HepG2 (cell line): Measurements from ENCODE around the gene PLVAP. TPM values are rescaled to one million over a fixed set of nuclear protein-coding genes. Genes with fewer than 3 reads are reported as not detected.

Experiments used
- ADNP ChIP-seq: sonication (generic); formaldehyde crosslinking; IDR thresholded peaks from 2 replicates; pipeline ENCODE4 v1.4.0; 2020; ENCODE audit warnings: missing genetic modification reagents
- EP300 ChIP-seq, 3 experiments: sonication (generic) in 1 of 3; formaldehyde crosslinking in 1 of 3; IDR thresholded peaks; 2 replicates each; pipeline versions ENCODE4 v1.5.1 to v1.6.1; 2011 to 2020; ENCODE audit warnings: low read depth in 2 of 3, low read length in 2 of 3, borderline replicate concordance in 1 of 3, improper control_type of control experiment in 1 of 3, mild to moderate bottlenecking in 1 of 3, missing genetic modification reagents in 1 of 3, moderate library complexity in 1 of 3
- FOXK1 ChIP-seq: sonication (generic); formaldehyde crosslinking; IDR thresholded peaks from 2 replicates; pipeline ENCODE4 v1.4.0; 2020; ENCODE audit warnings: low read depth, missing genetic modification reagents, borderline replicate concordance
- GATAD1 ChIP-seq: IDR thresholded peaks from 2 replicates; pipeline ENCODE4 v1.6.1; 2016; ENCODE audit warnings: missing genetic modification reagents, missing compliant biosample characterization
- NCOA1 ChIP-seq: sonication (generic); formaldehyde crosslinking; IDR thresholded peaks from 2 replicates; pipeline ENCODE4 v1.9.0; 2021; ENCODE audit warnings: missing genetic modification reagents
- PBX3 ChIP-seq: sonication (generic); formaldehyde crosslinking; IDR thresholded peaks from 2 replicates; pipeline ENCODE4 v1.8.1; 2023; ENCODE audit warnings: missing genetic modification reagents, inconsistent platforms, borderline replicate concordance
- SRSF4 ChIP-seq: fragments of 200-400 bp; formaldehyde crosslinking; IDR thresholded peaks from one replicate; pipeline ENCODE4 v1.6.1; 2018; ENCODE audit warnings: mild to moderate bottlenecking, low read depth, low read length, moderate library complexity; ENCODE audit not compliant: poor library complexity, severe bottlenecking
- TCF7 ChIP-seq: sonication (generic); IDR thresholded peaks from 2 replicates; pipeline ENCODE4 v1.6.1; 2016; ENCODE audit warnings: antibody characterized with exemption, low read depth
- ZFP41 ChIP-seq: sonication (generic); formaldehyde crosslinking; IDR thresholded peaks from 2 replicates; pipeline ENCODE4 v1.4.0; 2020; ENCODE audit warnings: mild to moderate bottlenecking, missing genetic modification reagents, borderline replicate concordance
- ZNF235 ChIP-seq: sonication (generic); formaldehyde crosslinking; IDR thresholded peaks from 2 replicates; pipeline ENCODE4 v1.8.1; 2023; ENCODE audit warnings: mild to moderate bottlenecking, missing genetic modification reagents, borderline replicate concordance
- ZNF607 ChIP-seq: sonication (generic); formaldehyde crosslinking; IDR thresholded peaks from 2 replicates; pipeline ENCODE4 v1.5.1; 2020; ENCODE audit warnings: missing genetic modification reagents, mild to moderate bottlenecking, borderline replicate concordance
- polyA plus RNA-seq, 8 experiments: library from polyadenylated mRNA; depleted of rRNA in 3 of 8; stranded (reverse) in 7 of 8; unstranded in 1 of 8; fragments of >200 nt; fragmentation: Illumina TruSeq in 4 of 8; extraction: Trizol in 4 of 8; gene quantifications; 2 replicates each; pipeline versions ENCODE4 v1.2.1 to v1.2.3, GENCODE V29; 2011 to 2016; ENCODE audit warnings: low read depth in 4 of 8, missing spikeins in 1 of 8, mixed read lengths in 1 of 8; ENCODE audit not compliant: insufficient read depth in 1 of 8
- total RNA-seq, 5 experiments: library from RNA; depleted of rRNA; stranded (reverse); fragments of >200 nt; fragmentation: Illumina TruSeq; extraction: Trizol; gene quantifications; 2 replicates each; pipeline ENCODE4 v1.2.3, GENCODE V29; 2016; ENCODE audit warnings: low read depth in 1 of 5
- TF ChIP-seq, protein P1 (sequence below), 2 experiments: fragments of 450-650 bp in 1 of 2; sonication (generic) in 1 of 2; formaldehyde crosslinking; IDR thresholded peaks; 2 replicates each; pipeline versions ENCODE4 v1.5.0 to v1.8.0; 2020 to 2022; ENCODE audit warnings: mild to moderate bottlenecking in 1 of 2, missing genetic modification reagents in 1 of 2
- TF ChIP-seq, protein P2 (sequence below): sonication (generic); formaldehyde crosslinking; IDR thresholded peaks from 2 replicates; pipeline ENCODE4 v1.4.0; 2020; ENCODE audit warnings: missing genetic modification reagents
- TF ChIP-seq, protein P3 (sequence below), 2 experiments: sonication (generic) in 1 of 2; formaldehyde crosslinking in 1 of 2; IDR thresholded peaks; 2 replicates each; pipeline versions ENCODE4 v1.6.1 to v1.9.0; 2014 to 2022; ENCODE audit warnings: antibody characterized with exemption in 1 of 2, borderline replicate concordance in 1 of 2, inconsistent platforms in 1 of 2, low read depth in 1 of 2, missing genetic modification reagents in 1 of 2

The PLVAP gene
- total and polyA plus RNA-seq, 2 of the 13 experiments (the other 11 are each of a cell fraction or from before 2014, with no cell fraction given) = 0.26 TPM; not detected in 1

DNA sequence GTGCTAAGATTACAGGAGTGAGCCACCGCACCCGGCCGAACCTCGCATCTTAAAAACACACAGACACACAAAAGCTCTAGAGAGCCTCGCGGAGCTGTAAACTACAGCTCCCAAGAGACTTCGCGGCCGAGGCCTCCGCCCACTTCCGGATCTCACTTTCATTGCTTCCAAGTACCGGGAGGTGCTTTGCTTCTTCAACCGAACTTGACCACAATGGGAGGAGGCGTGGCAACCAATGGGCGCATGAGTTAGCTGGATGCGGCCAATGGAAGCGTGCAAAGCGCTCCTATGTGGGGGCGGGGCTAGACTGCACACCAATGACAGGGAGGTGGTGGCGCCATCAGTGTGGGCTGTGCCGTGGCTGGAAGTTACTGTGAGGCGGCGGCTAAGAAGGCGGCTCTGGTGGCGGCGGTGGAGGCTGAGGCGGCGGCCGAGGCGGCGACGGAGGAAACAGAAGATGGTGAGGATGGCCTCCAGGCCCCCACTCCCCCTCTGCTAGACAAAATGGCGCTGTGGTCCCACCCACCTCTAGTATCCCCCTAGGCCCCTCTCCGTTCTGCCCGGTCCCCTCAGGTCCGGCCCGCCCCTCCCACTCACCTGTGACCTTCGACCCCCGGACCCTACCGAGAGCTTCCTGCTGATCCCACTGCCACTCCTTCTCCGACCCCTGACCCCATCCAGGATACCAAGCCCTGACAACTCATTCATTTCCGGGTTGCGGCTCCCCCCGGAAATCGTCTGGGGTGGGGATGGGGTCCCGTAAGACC, 67.8 kb downstream of the PLVAP start, which contains the start of gene DDA1 (continued):
- TF ChIP-seq ZNF235 (CRISPR knock-in tag) (no peak), ADNP (CRISPR knock-in tag) (no peak), GATAD1 (CRISPR knock-in tag) (peak; percentile 88), TCF7 (no peak), SRSF4 (no peak), ZNF607 (CRISPR knock-in tag) (peak; percentile 36; the same call in 1 of the 2 replicates), EP300 (IDR thresholded peaks at IDR 0.05; ENCODE audit: low read depth in 2 of 2, low read length in 2 of 2) (no peak), EP300 (CRISPR knock-in tag; IDR thresholded peaks at IDR 0.05; ENCODE audit: borderline replicate concordance) (no peak; the same call in 1 of the 2 replicates), NCOA1 (CRISPR knock-in tag) (0 out of 2 replicates have a peak, but pooled peaks have one; percentile 77), ZFP41 (no peak; the same call in 1 of the 2 replicates), PBX3 (no peak), FOXK1 (CRISPR knock-in tag) (peak; percentile 55; the same call in 1 of the 2 replicates)
- TF ChIP-seq, protein P1, sequence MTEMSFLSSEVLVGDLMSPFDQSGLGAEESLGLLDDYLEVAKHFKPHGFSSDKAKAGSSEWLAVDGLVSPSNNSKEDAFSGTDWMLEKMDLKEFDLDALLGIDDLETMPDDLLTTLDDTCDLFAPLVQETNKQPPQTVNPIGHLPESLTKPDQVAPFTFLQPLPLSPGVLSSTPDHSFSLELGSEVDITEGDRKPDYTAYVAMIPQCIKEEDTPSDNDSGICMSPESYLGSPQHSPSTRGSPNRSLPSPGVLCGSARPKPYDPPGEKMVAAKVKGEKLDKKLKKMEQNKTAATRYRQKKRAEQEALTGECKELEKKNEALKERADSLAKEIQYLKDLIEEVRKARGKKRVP (CRISPR knock-in tag; IDR thresholded peaks at IDR 0.05) = no peak
- TF ChIP-seq, protein P2, sequence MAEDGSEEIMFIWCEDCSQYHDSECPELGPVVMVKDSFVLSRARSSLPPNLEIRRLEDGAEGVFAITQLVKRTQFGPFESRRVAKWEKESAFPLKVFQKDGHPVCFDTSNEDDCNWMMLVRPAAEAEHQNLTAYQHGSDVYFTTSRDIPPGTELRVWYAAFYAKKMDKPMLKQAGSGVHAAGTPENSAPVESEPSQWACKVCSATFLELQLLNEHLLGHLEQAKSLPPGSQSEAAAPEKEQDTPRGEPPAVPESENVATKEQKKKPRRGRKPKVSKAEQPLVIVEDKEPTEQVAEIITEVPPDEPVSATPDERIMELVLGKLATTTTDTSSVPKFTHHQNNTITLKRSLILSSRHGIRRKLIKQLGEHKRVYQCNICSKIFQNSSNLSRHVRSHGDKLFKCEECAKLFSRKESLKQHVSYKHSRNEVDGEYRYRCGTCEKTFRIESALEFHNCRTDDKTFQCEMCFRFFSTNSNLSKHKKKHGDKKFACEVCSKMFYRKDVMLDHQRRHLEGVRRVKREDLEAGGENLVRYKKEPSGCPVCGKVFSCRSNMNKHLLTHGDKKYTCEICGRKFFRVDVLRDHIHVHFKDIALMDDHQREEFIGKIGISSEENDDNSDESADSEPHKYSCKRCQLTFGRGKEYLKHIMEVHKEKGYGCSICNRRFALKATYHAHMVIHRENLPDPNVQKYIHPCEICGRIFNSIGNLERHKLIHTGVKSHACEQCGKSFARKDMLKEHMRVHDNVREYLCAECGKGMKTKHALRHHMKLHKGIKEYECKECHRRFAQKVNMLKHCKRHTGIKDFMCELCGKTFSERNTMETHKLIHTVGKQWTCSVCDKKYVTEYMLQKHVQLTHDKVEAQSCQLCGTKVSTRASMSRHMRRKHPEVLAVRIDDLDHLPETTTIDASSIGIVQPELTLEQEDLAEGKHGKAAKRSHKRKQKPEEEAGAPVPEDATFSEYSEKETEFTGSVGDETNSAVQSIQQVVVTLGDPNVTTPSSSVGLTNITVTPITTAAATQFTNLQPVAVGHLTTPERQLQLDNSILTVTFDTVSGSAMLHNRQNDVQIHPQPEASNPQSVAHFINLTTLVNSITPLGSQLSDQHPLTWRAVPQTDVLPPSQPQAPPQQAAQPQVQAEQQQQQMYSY = no peak
- TF ChIP-seq, protein P3, sequence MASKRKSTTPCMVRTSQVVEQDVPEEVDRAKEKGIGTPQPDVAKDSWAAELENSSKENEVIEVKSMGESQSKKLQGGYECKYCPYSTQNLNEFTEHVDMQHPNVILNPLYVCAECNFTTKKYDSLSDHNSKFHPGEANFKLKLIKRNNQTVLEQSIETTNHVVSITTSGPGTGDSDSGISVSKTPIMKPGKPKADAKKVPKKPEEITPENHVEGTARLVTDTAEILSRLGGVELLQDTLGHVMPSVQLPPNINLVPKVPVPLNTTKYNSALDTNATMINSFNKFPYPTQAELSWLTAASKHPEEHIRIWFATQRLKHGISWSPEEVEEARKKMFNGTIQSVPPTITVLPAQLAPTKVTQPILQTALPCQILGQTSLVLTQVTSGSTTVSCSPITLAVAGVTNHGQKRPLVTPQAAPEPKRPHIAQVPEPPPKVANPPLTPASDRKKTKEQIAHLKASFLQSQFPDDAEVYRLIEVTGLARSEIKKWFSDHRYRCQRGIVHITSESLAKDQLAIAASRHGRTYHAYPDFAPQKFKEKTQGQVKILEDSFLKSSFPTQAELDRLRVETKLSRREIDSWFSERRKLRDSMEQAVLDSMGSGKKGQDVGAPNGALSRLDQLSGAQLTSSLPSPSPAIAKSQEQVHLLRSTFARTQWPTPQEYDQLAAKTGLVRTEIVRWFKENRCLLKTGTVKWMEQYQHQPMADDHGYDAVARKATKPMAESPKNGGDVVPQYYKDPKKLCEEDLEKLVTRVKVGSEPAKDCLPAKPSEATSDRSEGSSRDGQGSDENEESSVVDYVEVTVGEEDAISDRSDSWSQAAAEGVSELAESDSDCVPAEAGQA (IDR thresholded peaks at IDR 0.05; ENCODE audit: low read depth) = 0 out of 2 replicates have a peak, but pooled peaks have one; percentile 19
- TF ChIP-seq, protein P3 (CRISPR knock-in tag; IDR thresholded peaks at IDR 0.05; ENCODE audit: borderline replicate concordance) = no peak
